Measurements from ENCODE around the gene NXT2. TPM values are rescaled to one million over a fixed set of nuclear protein-coding genes. Genes with fewer than 3 reads are reported as not detected.

Gene NXT2
- total RNA-seq (2014; rRNA removed) (10.7 and 13.9 TPM in 2 replicates), Bru-seq, nascent RNA (percentile 51 among the genes with signal in this experiment), BruChase-seq, experiment 1, labeled RNA remaining after a 6-hour chase (percentile 79 among the genes with signal in this experiment), BruChase-seq, experiment 2, labeled RNA remaining after a 2-hour chase (percentile 63 among the genes with signal in this experiment)
- long read RNA-seq, transcript NXT2-203 (4 exons, 2,562 nt) = major isoform, 15 of 19 reads
- long read RNA-seq, partial matches to known transcripts = 0 of 19 reads
- long read RNA-seq, other reads (novel, unspliced or antisense) = 2 of 19 reads

GRCh38 chrX:109536439-109537323, at the start of gene NXT2:
Gene NXT2 (plus strand): TSS chrX:109536844. CDS start chrX:109537007, 163 bp downstream.
- intact Hi-C loops (cut with micrococcal nuclease) = loop anchor here (5.0 kb wide), 1 partner anchor 49 kb away; no protein-coding TSS in a partner anchor

GRCh38 chrX:109487640-109488039, 49.0 kb upstream of the NXT2 start:
- Histone ChIP-seq H3F3A (ENCODE audit: low read length, unreplicated experiment) (no peaks in the 10 kb centered on the region), H3K9me2 (replicated peaks; ENCODE audit: low read length) (no peaks in the 10 kb centered on the region), H4K20me1 (ENCODE audit: low read length) (no peaks in the 10 kb centered on the region), H3K4me1 (ENCODE audit: insufficient read depth, low read length) (no peaks in the 10 kb centered on the region), H3K4me2 (ENCODE audit: low read length) (no peak overlapping the region), H3K4me3 (ENCODE audit: low read length) (no peak overlapping the region), H3K9ac (ENCODE audit: low read length) (no peak overlapping the region), H3K9me3 (ENCODE audit: low read length) (no peaks in the 10 kb centered on the region), H3K27ac (ENCODE audit: low read length) (no peak overlapping the region), H3K36me3 (ENCODE audit: low read depth, low read length) (no peaks in the 10 kb centered on the region), H3K79me2 (ENCODE audit: low read length) (no peaks in the 10 kb centered on the region), H3K27me3 (ENCODE audit: low read length) (peaks cover 5% of the 10 kb centered on the region), H2AFZ (ENCODE audit: low read length) (no peak overlapping the region)
- ChIA-PET POLR2A (ENCODE audit: unreplicated experiment) (no interaction called here), CTCF (no interaction called here)
- intact Hi-C loops (cut with micrococcal nuclease) = loop anchor here (2.0 to 5.0 kb wide), 2 partner anchors 50 to 403 kb away; partner anchors contain the start of gene NXT2
- ATAC-seq (no peak), DNase-seq (no peak)
- no TSS peak for BruUV-seq (replicated peaks)
- TF ChIP-seq EZH2phosphoT487 (IDR thresholded peaks at IDR 0.05; ENCODE audit: borderline replicate concordance, low read length) (no peak), CTCF (conservative IDR thresholded peaks at IDR 0.05; ENCODE audit: low read depth, low read length) (no peak), EZH2 (IDR thresholded peaks at IDR 0.05; ENCODE audit: low read length, unreplicated experiment) (no peak)

More at GRCh38 chrX:109536439-109537323, at the start of gene NXT2:
- Histone ChIP-seq H3K9ac (ENCODE audit: low read length) (peak within 1 kb of the TSS; percentile 87), H3F3A (ENCODE audit: low read length, unreplicated experiment) (no peaks in the 10 kb centered on the region), H3K27me3 (ENCODE audit: low read length) (no peaks in the 10 kb centered on the region), H3K9me2 (replicated peaks; ENCODE audit: low read length) (no peaks in the 10 kb centered on the region), H3K36me3 (ENCODE audit: low read depth, low read length) (no peaks in the 10 kb centered on the region), H3K79me2 (ENCODE audit: low read length) (no peaks in the 10 kb centered on the region), H4K20me1 (ENCODE audit: low read length) (no peaks in the 10 kb centered on the region), H3K4me1 (ENCODE audit: insufficient read depth, low read length) (peaks cover 20% of the 10 kb centered on the region), H3K27ac (ENCODE audit: low read length) (peak within 1 kb of the TSS; percentile 91), H3K9me3 (ENCODE audit: low read length) (no peaks in the 10 kb centered on the region), H3K4me2 (ENCODE audit: low read length) (peak within 1 kb of the TSS; percentile 94), H3K4me3 (ENCODE audit: low read length) (peak within 1 kb of the TSS; percentile 81), H2AFZ (ENCODE audit: low read length) (peak within 1 kb of the TSS; percentile 76)
- CTCF ChIA-PET = interaction anchor here (0.5 to 0.6 kb wide), 4 partner anchors 98 to 805 kb away, joined by 3 to 5 read pairs (median 4); no protein-coding TSS in a partner anchor
- TF ChIP-seq EZH2phosphoT487 (IDR thresholded peaks at IDR 0.05; ENCODE audit: borderline replicate concordance, low read length) (no peak), EZH2 (IDR thresholded peaks at IDR 0.05; ENCODE audit: low read length, unreplicated experiment) (no peak), CTCF (conservative IDR thresholded peaks at IDR 0.05; ENCODE audit: low read depth, low read length) (no peak)
- TSS peak; percentile 95 for BruUV-seq (replicated peaks)
- ATAC-seq (peak; percentile 97), DNase-seq (peak; percentile 90)
- POLR2A ChIA-PET (ENCODE audit: unreplicated experiment) = interaction anchor here (0.5 to 0.7 kb wide), 10 partner anchors 21 to 1275 kb away, joined by 3 to 7 read pairs (median 4); no protein-coding TSS in a partner anchor

Data from PC-3 (cell line).